Measurements from ENCODE around the gene TRPC3. TPM values are rescaled to one million over a fixed set of nuclear protein-coding genes. Genes with fewer than 3 reads are reported as not detected.
A peak's percentile ranks its signal among the peaks of the same experiment; 100 is the strongest.

Gene TRPC3
- total and polyA plus RNA-seq, 9 donors = 0.11 to 1.4 (median 0.30) TPM

GRCh38 chr4:121913667-121914066 lies 38.2 kb downstream of the TRPC3 start:
- no peak for DNase-seq
- TF ChIP-seq EP300 (IDR thresholded peaks at IDR 0.05) (no peak), POLR2A (IDR thresholded peaks at IDR 0.05) (no peak), CTCF (IDR thresholded peaks at IDR 0.05) (no peak)
- intact Hi-C loops (cut with DNase I) = no loop called here
- no peaks in the 10 kb centered on the region for H3K36me3 ChIP-seq
- H3K27ac ChIP-seq = no peak overlapping the region
- WGBS, 3 donors = 82 to 90% (median 87%) methylated on average over 2 of the region's 2 CpGs
- no peaks in the 10 kb centered on the region for H3K9me3 ChIP-seq
- no peaks in the 10 kb centered on the region for H3K27me3 ChIP-seq
- H3K4me3 ChIP-seq = no peak overlapping the region
- no peaks in the 10 kb centered on the region for H3K4me1 ChIP-seq (ENCODE audit: insufficient read depth)

GRCh38 chr4:121908346-121908745 lies 43.5 kb downstream of the TRPC3 start:
- Histone ChIP-seq H3K36me3 (no peaks in the 10 kb centered on the region), H3K27ac (no peak overlapping the region), H3K9me3 (no peaks in the 10 kb centered on the region), H3K27me3 (no peaks in the 10 kb centered on the region), H3K4me1 (ENCODE audit: insufficient read depth) (no peaks in the 10 kb centered on the region), H3K4me3 (no peak overlapping the region)
- WGBS, 3 donors = 85 to 96% (median 94%) methylated on average over 1 of the region's 1 CpG
- TF ChIP-seq POLR2A (IDR thresholded peaks at IDR 0.05) = no peak
- TF ChIP-seq CTCF (IDR thresholded peaks at IDR 0.05) = no peak
- TF ChIP-seq EP300 (IDR thresholded peaks at IDR 0.05) = no peak
- no peak for DNase-seq
- intact Hi-C loops (cut with DNase I) = no loop called here

- peak in 2 of 5 donors; percentile 22 to 33 for DNase-seq
These were observed 51.5 kb downstream of the TRPC3 start for GRCh38 chr4:121900132-121900983.

GRCh38 chr4:121898150-121898549 lies 53.7 kb downstream of the TRPC3 start:
- Histone ChIP-seq H3K27ac (no peak overlapping the region), H3K4me3 (no peak overlapping the region), H3K9me3 (no peaks in the 10 kb centered on the region), H3K36me3 (no peaks in the 10 kb centered on the region), H3K4me1 (ENCODE audit: insufficient read depth) (no peaks in the 10 kb centered on the region), H3K27me3 (no peaks in the 10 kb centered on the region)
- no peak for TF ChIP-seq POLR2A (IDR thresholded peaks at IDR 0.05)
- TF ChIP-seq EP300 (IDR thresholded peaks at IDR 0.05) = no peak
- no peak for TF ChIP-seq CTCF (IDR thresholded peaks at IDR 0.05)
- 58 to 63% (median 61%) methylated on average over 6 of the region's 6 CpGs for WGBS, 3 donors
- DNase-seq = no peak
- intact Hi-C loops (cut with DNase I) = no loop called here

More at GRCh38 chr4:121900132-121900983, 51.5 kb downstream of the TRPC3 start:
- Histone ChIP-seq H3K27me3 (no peaks in the 10 kb centered on the region), H3K36me3 (no peaks in the 10 kb centered on the region), H3K9me3 (no peaks in the 10 kb centered on the region), H3K27ac (no peak overlapping the region), H3K4me3 (no peak overlapping the region), H3K4me1 (ENCODE audit: insufficient read depth) (no peaks in the 10 kb centered on the region)
- 62 to 69% (median 66%) methylated on average over 4 of the region's 4 CpGs for WGBS, 3 donors
- no peak for TF ChIP-seq POLR2A (IDR thresholded peaks at IDR 0.05)
- peak in 1 of 3 donors; percentile 16 for TF ChIP-seq CTCF (IDR thresholded peaks at IDR 0.05)
- intact Hi-C loops (cut with DNase I) = no loop called here

All from ovary (tissue), 9 donors.